ENCODE data around the gene RAP1GDS1.

The RAP1GDS1 gene, protein sequence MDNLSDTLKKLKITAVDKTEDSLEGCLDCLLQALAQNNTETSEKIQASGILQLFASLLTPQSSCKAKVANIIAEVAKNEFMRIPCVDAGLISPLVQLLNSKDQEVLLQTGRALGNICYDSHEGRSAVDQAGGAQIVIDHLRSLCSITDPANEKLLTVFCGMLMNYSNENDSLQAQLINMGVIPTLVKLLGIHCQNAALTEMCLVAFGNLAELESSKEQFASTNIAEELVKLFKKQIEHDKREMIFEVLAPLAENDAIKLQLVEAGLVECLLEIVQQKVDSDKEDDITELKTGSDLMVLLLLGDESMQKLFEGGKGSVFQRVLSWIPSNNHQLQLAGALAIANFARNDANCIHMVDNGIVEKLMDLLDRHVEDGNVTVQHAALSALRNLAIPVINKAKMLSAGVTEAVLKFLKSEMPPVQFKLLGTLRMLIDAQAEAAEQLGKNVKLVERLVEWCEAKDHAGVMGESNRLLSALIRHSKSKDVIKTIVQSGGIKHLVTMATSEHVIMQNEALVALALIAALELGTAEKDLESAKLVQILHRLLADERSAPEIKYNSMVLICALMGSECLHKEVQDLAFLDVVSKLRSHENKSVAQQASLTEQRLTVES

DNA sequence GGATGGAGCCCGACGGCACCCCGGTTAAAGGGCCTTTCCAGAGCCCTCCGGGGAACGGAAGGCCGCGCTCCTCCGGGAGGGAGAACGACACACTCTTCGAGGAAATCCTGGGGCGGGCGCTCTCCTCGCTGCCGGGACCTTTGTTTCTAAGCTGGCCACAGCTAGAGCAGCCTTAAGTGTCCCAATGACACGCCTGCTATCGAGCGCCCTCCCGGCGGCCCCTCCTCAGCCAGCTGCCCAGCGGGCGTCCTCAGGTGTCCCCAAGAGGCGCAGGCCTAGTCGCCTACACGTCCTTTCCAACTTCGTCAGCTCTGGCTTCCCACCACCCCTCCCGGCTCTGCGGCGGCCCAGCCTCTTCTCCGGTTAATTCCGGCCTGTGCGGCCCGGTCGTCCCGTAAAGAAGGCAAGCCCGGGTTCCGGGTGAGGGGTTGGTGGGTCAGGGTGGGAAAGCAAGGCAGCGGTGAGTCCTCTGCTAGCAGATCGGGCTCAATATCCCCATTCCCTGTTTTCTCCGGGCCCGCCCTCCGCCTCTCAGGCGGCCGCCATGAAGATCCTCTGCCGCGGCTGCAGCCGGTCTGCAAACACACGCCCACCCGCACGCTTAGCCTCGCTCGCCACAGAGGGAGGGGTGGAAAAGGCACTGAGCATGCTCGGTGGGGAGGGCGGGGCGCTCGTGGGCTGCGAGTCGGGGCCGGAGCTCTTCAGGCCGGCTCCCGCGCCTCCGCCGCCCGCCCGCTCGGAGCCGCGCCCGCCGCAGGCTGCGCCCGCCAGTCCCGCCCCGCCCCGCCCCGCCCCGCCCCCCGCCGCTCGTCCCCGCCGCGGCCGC is at the start of gene RAP1GDS1:
Gene RAP1GDS1, plus strand, starts transcription at position 806 of the 826 bp plus-strand sequence. CDS start 182 bp downstream, outside the sequence.
- H3K36me3 Mint-ChIP-seq: no peaks in the 10 kb centered on the region
- H3K9me3 Mint-ChIP-seq: no peaks in the 10 kb centered on the region
- peak within 1 kb of the TSS; percentile 100 for H3K4me3 Mint-ChIP-seq
- H3K27ac Mint-ChIP-seq: peak within 1 kb of the TSS; percentile 95
- no peaks in the 10 kb centered on the region for H3K27me3 Mint-ChIP-seq
- H3K4me1 Mint-ChIP-seq: peaks cover 58% of the 10 kb centered on the region

DNA sequence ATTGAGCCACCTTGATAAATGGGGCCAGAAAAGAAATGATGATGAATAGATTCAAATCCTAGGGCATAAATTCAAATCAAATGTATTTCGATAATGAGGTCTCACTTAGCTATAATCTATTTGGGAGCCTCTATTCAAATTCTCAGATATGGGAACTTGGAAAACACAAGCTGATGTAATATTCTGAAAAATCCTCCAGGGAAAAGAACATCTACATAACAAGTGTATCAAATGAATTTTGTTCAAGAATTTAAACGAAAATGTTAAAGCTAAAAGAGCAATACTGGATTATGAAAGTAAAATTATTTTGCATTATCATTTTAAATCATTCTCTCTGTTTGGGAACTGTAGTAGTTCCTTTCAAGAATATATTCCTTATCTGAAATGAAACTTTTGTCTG is 38.9 kb upstream of the RAP1GDS1 start:
- no peak overlapping the region for H3K27ac Mint-ChIP-seq
- no peaks in the 10 kb centered on the region for H3K4me1 Mint-ChIP-seq

DNA sequence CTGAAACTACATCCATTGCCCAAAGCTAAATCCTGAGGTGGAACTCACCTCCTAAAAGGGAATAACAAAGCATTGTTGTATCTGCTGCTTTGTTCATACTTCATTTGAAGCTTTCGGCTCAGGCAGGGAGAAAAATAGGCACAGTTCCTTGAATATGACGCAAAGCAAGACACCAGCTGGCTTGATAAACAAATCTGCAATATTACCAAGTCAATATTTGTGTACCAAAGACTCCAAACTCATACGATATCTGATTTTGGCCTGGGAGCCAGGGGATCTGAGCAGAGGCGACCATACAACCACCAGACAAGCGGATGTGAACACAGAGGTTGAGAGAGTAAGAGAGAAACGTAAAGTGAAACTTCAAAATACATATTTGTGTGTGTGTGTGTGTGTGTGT is 34.8 kb upstream of the RAP1GDS1 start:
- H3K36me3 Mint-ChIP-seq: no peaks in the 10 kb centered on the region
- no peaks in the 10 kb centered on the region for H3K4me1 Mint-ChIP-seq
- no peaks in the 10 kb centered on the region for H3K27me3 Mint-ChIP-seq
- no peak overlapping the region for H3K27ac Mint-ChIP-seq
- H3K4me3 Mint-ChIP-seq: no peak overlapping the region
- H3K9me3 Mint-ChIP-seq: no peaks in the 10 kb centered on the region

More for the DNA sequence above, 38.9 kb upstream of the RAP1GDS1 start:
- Mint-ChIP-seq H3K9me3 (no peaks in the 10 kb centered on the region), H3K4me3 (no peak overlapping the region), H3K36me3 (no peaks in the 10 kb centered on the region), H3K27me3 (no peaks in the 10 kb centered on the region)

DNA sequence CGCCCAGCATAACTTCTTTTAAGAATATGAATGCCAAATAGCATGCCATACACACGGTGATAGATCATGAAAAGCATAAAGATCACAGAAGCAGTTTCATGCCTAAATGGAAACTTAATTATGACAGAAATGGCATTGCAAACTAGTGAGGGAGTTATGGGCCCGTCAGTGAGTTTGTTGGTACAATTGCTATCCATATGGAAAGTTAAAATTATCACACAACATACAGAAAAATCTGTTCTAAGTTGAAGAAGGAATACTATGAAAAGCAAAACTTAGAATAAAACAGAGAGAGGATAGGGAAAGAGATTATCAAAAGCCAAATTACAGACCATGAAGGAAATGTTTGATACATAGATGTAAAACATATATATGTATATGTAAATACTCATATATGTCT is 30.2 kb upstream of the RAP1GDS1 start:
- H3K27ac Mint-ChIP-seq: no peak overlapping the region
- no peaks in the 10 kb centered on the region for H3K9me3 Mint-ChIP-seq
- H3K27me3 Mint-ChIP-seq: no peaks in the 10 kb centered on the region
- no peaks in the 10 kb centered on the region for H3K4me1 Mint-ChIP-seq
- no peak overlapping the region for H3K4me3 Mint-ChIP-seq
- H3K36me3 Mint-ChIP-seq: no peaks in the 10 kb centered on the region

DNA sequence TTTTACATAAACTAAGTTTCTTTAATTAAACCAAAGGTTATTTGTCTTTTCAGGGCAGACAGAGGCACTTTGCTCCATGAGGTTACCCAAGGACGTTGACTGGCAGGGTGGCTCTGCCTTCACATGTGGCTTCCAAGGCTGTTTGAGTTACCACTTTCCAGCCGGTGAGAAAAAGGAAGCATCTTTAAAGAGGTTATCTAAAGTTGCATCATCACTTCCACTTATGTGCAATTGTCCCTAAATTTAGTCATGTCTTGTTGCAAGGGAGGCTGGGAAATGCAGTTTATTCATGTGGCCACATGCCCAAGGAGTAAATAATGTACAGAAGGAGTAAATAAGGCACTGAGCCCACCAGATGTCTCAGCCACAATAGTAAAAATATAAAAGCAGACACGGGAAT is 29.0 kb upstream of the RAP1GDS1 start:
- no peaks in the 10 kb centered on the region for H3K4me1 Mint-ChIP-seq
- no peaks in the 10 kb centered on the region for H3K27me3 Mint-ChIP-seq
- H3K36me3 Mint-ChIP-seq: no peaks in the 10 kb centered on the region
- no peak overlapping the region for H3K4me3 Mint-ChIP-seq
- no peaks in the 10 kb centered on the region for H3K9me3 Mint-ChIP-seq
- H3K27ac Mint-ChIP-seq: no peak overlapping the region

DNA sequence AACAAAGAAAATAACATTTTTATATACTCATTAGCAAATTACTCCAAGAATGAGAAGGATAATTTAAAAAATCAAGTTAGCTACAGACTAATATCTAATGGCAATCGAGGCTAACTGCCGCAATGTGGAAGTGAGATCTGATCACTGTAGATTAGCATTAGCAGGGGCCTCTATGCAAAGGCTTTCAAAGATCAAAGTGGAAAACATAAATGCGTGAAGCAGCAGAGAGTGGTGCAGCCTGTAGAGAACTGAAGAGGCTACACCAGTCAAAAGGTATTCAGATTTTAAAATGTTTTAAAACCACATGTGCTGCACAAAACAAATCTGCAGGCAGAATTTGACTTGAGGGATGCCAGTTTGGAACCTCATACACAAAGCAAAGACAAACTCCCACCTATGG is 24.0 kb upstream of the RAP1GDS1 start:
- Mint-ChIP-seq H3K9me3 (no peaks in the 10 kb centered on the region), H3K27ac (no peak overlapping the region), H3K4me1 (no peaks in the 10 kb centered on the region), H3K36me3 (no peaks in the 10 kb centered on the region), H3K27me3 (peaks cover 14% of the 10 kb centered on the region), H3K4me3 (no peak overlapping the region)

DNA sequence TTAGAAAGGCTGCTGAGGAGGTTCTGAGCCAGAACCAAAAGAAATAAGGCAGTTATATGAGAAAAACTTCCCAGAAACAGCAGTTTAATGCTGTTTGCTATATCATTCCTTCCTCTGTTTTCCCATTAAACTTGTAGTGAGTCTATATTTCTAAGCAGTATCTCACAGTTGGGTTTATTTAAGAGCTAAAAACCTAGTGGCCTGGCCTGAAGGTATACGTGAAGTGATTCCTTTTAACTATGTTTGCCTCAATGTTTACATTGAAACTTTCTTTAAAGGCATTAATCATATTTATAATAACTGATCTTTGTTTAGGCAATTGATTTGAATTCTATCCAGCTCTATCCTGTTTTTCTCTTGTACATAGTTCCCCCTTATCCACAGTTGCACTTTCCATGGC is 19.1 kb upstream of the RAP1GDS1 start:
- Mint-ChIP-seq H3K9me3 (peaks cover 5% of the 10 kb centered on the region), H3K4me1 (no peaks in the 10 kb centered on the region), H3K4me3 (no peak overlapping the region), H3K36me3 (peaks cover 1% of the 10 kb centered on the region), H3K27me3 (peaks cover 21% of the 10 kb centered on the region), H3K27ac (no peak overlapping the region)

DNA sequence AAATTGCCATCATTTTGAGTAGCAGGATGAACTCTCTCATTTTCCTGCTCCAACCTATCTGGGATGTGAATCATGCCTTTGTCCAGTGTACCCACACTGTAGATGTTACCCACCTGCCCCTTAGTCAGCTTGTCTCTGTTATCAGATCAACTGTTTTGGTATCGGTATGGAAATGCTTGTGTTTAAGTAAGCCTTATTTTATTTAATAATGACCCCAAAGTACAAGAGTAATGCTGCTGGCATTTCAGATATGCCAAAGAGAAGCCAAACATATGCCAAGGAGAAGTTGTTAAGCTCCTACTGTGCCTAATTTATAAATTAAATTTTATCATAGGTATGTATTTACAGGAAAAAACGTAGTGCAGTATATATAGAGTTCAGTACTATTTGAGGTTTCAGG is 18.6 kb upstream of the RAP1GDS1 start:
- peaks cover 5% of the 10 kb centered on the region for H3K9me3 Mint-ChIP-seq
- H3K27ac Mint-ChIP-seq: no peak overlapping the region
- H3K4me1 Mint-ChIP-seq: no peaks in the 10 kb centered on the region
- no peak overlapping the region for H3K4me3 Mint-ChIP-seq
- H3K27me3 Mint-ChIP-seq: peaks cover 20% of the 10 kb centered on the region
- H3K36me3 Mint-ChIP-seq: peaks cover 1% of the 10 kb centered on the region

DNA sequence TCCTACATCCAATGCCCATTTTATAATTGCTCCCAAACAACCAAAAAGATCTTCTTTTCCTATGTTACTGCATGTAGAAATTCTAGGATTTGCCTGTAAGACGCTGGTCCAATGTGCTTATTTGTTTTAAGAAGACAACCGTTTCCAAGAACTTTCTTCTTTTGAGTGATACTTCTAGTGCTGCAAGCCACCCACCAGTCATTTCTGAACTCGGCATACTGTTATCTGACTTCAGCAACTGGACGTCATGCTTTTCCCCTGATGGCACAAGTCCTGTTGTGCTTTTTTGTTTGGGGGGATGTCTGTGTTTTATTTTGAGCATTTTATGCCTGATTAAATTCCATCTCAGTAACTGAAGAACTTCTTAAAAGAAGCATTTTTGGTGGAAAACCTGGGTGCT is 16.0 kb upstream of the RAP1GDS1 start:
- Mint-ChIP-seq H3K36me3 (peaks cover 1% of the 10 kb centered on the region), H3K4me3 (no peak overlapping the region)

DNA sequence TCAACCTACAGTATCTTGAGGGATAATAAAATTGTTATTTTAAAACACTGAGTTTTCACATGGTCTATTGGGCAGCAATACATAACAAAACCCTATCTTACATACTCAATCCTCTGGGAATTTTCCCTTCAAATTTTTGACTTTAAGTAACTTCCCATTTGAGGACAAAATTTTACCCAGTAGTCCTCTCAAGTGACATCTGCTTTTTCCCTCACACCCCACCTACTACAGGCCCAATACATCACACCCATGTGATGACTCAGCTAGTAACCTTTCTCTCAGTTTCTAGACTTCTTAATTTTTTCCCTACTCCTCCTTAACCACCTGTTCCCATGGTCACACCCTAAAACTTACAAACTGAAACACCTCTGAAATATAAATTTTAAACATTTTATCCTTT is 12.2 kb upstream of the RAP1GDS1 start:
- H3K36me3 Mint-ChIP-seq: peaks cover 1% of the 10 kb centered on the region
- H3K27ac Mint-ChIP-seq: no peak overlapping the region
- no peak overlapping the region for H3K4me3 Mint-ChIP-seq
- peaks cover 7% of the 10 kb centered on the region for H3K27me3 Mint-ChIP-seq
- peaks cover 5% of the 10 kb centered on the region for H3K9me3 Mint-ChIP-seq
- peaks cover 14% of the 10 kb centered on the region for H3K4me1 Mint-ChIP-seq

More for the DNA sequence above, 16.0 kb upstream of the RAP1GDS1 start:
- H3K27ac Mint-ChIP-seq: no peak overlapping the region
- peaks cover 5% of the 10 kb centered on the region for H3K9me3 Mint-ChIP-seq
- peaks cover 14% of the 10 kb centered on the region for H3K27me3 Mint-ChIP-seq
- H3K4me1 Mint-ChIP-seq: peaks cover 14% of the 10 kb centered on the region

DNA sequence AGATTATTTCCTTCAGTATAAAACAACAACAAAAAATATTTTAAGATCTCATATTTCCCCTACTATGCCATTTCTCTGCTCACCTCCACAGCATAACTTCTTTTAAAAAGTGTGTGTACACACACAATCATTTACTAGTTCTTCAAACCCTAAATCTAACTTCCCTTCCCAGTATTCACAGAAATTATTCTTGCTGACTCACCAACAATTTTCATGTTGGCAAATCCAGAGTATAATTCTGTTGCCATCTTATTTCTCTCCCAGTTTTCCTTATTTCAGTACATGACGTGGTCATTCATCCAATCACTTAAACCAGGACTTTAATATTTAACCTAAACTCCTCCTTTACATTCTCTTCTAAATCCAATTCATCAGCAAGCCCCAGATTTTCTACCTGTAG is 11.4 kb upstream of the RAP1GDS1 start:
- H3K36me3 Mint-ChIP-seq: no peaks in the 10 kb centered on the region
- peaks cover 2% of the 10 kb centered on the region for H3K27me3 Mint-ChIP-seq
- peaks cover 14% of the 10 kb centered on the region for H3K4me1 Mint-ChIP-seq
- H3K4me3 Mint-ChIP-seq: no peak overlapping the region
- no peaks in the 10 kb centered on the region for H3K9me3 Mint-ChIP-seq
- peak overlapping the region; percentile 0 for H3K27ac Mint-ChIP-seq

DNA sequence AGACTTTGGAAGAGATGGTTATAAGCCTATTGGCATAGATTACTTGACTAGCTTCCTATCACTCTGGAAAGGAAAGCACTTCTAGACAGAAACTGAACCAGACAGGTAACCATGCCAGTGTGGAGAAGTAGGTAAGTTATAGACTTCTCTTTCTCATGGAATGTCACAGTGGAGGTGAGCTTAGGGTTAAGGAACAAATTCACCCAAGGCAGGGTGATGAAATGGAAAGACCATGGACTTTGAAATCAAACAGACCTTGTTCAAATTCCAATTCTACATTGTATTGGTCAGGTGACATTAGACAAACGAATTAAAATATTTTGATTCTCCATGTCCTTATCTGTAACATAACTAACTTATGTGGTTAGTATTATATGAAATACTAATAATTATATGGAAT is 7.7 kb upstream of the RAP1GDS1 start:
- no peaks in the 10 kb centered on the region for H3K27me3 Mint-ChIP-seq
- H3K4me3 Mint-ChIP-seq: no peak overlapping the region
- H3K36me3 Mint-ChIP-seq: no peaks in the 10 kb centered on the region
- H3K27ac Mint-ChIP-seq: no peak overlapping the region
- no peaks in the 10 kb centered on the region for H3K9me3 Mint-ChIP-seq
- H3K4me1 Mint-ChIP-seq: peaks cover 22% of the 10 kb centered on the region

DNA sequence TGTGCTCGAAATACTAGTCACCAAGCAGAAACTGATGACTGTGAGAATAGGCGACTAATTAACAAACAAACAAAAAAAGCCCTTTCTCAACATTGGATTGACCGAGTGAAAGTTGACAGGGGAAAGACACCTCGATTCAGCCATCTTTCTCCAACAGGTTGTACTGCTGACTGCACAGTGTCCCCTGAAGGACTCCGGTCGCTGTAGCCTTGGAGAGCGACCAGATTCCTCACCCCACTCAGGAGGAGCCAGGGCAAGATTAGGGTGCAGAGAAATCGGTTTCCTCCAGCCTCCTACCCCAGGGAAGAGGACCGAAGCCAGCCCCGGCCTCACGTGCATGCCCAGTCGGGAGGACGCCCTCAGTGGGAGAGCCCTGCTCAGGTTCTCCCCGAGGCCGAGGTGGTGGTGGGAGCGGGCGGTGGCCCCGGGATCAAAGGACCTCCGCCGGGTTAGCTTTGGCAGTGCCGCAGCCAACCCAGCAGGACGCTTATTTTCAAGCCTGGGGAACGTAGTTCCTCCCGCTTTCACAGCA is 1.1 kb upstream of the RAP1GDS1 start:
- Mint-ChIP-seq H3K4me1 (peaks cover 52% of the 10 kb centered on the region), H3K4me3 (peak overlapping the region; percentile 95), H3K36me3 (no peaks in the 10 kb centered on the region), H3K27me3 (no peaks in the 10 kb centered on the region), H3K9me3 (no peaks in the 10 kb centered on the region), H3K27ac (peak overlapping the region; percentile 93)

DNA sequence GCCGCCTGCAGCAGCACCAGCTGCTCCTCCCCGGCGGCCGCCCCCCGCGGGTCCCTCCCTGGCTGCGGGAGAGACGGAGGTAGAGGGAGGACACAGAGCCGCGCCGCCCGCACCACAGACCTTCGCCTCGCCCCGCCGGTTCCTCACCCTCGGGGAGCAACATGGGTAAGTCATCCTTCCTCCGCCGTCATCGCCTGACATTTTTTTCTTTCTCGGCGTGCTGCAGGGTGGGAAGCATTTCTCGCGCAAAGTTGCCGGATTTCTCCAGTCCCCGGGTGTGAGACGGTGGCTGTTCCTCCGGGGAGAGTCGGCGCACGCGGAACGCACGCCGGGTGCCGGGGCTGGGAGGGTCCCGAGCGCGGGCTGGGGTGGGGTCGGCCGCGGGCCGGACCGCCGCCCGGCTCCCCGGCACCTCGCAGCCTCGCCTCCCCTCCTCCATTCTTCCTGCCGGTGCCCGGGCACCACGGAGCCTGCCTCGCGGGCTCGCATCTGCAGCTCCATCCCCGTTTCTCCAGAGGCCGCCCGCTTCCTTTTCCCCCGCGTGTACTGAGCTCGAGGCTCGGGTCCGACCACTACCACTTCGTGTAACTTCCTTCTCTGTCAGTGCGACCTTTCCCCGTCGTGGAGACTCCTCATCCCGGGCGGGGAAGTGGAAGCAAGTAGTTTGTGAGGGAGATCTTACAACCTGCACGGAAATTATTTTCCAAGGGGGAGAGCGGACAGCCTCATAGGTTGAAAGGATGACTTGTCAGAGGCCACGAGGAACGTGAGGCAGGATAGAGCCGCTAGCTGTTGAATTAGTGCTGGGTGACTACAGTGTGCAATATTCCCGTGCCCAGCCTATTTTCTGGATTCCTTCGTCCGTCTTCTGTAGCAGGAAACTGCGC is 464 bp downstream of the RAP1GDS1 start:
- Mint-ChIP-seq H3K9me3 (no peaks in the 10 kb centered on the region), H3K36me3 (no peaks in the 10 kb centered on the region), H3K27ac (peak overlapping the region; percentile 95), H3K4me3 (peak overlapping the region; percentile 100), H3K4me1 (peaks cover 59% of the 10 kb centered on the region), H3K27me3 (no peaks in the 10 kb centered on the region)

DNA sequence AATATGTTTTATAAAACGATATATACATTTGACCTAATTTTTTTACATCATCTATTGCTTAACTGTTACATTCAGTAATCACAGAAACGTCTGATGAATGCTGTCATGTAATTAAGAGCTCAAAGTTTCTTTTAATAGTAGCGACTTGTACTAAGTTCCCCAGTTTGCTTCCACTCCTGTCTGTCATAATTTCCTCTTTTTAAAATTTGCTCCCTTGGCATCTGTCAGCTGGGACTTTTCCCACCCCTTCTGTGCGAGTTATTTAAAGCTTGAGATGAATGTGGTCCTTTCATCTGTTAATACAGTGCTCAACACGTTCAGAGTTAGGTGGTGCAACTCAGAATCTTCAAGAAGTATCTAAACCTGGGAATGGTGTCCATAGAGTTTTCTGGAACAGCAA is 1.2 kb downstream of the RAP1GDS1 start:
- peaks cover 59% of the 10 kb centered on the region for H3K4me1 Mint-ChIP-seq
- peak overlapping the region; percentile 95 for H3K27ac Mint-ChIP-seq
- no peaks in the 10 kb centered on the region for H3K9me3 Mint-ChIP-seq
- peak overlapping the region; percentile 100 for H3K4me3 Mint-ChIP-seq
- H3K27me3 Mint-ChIP-seq: no peaks in the 10 kb centered on the region
- H3K36me3 Mint-ChIP-seq: peaks cover 1% of the 10 kb centered on the region
